VCaP (cell line): ENCODE data around the gene TMEM39A.

Experiments used
- H3K27ac ChIP-seq: fragments of 450-650 bp; 2 replicates; pipeline ENCODE4 v1.5.1; 2017
- TF ChIP-seq, protein P1 (sequence below): fragments of 450-650 bp; conservative IDR thresholded peaks from 2 replicates; pipeline ENCODE4 v1.5.1; 2017; ENCODE audit warnings: mild to moderate bottlenecking, moderate library complexity

TMEM39A gene, protein sequence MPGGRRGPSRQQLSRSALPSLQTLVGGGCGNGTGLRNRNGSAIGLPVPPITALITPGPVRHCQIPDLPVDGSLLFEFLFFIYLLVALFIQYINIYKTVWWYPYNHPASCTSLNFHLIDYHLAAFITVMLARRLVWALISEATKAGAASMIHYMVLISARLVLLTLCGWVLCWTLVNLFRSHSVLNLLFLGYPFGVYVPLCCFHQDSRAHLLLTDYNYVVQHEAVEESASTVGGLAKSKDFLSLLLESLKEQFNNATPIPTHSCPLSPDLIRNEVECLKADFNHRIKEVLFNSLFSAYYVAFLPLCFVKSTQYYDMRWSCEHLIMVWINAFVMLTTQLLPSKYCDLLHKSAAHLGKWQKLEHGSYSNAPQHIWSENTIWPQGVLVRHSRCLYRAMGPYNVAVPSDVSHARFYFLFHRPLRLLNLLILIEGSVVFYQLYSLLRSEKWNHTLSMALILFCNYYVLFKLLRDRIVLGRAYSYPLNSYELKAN

DNA sequence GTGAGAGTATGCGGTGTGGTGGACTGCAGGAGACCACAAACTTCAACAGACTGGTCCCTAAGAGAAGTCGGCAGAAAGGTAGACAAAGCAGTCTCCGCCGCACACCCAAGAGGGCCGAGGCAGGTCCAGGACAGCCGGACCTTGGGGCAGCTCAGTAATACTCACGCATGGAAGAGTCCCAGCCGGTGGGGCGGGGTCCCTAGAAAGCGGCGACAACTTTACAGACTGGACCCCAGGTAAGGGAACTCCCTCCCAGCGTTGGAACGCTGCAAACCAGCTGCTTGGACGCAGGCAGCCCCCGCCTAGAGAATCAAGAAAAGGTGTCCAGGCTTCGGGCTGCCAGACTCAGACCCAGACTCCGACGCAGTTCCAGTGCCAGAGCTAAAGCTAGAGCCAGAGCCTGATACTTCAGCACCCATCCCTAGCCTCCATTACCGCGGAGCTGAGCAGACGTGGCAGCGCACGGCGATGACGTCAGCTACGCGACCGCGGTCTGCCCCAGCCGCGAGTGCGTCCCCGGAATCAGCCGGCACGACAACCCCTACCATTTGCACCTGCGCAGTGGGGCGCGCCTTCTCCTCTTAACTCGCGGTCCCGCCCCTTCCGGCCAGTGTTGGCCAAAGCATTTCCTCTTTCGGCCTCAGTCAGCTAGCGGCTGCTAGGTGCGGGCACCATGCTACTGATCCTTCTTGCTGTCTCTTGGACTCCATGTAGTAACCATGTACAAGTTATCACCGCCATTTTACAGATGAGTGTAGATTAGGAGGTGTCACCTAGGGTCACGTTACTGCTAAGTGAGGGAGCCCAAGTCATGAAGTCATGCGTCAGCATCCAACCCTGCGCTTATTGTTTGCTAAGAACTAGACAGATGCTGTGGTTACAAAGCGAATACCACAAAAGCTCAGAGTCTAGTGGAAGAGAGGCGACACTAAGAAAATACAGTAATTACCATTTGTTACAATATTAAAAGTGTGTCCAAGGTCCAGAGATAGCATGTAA is at the start of gene TMEM39A:
TMEM39A (minus strand) TSS at position 445 of the 999 bp plus-strand sequence. CDS start 1,541 bp downstream, outside the sequence.
- TF ChIP-seq, protein P1, sequence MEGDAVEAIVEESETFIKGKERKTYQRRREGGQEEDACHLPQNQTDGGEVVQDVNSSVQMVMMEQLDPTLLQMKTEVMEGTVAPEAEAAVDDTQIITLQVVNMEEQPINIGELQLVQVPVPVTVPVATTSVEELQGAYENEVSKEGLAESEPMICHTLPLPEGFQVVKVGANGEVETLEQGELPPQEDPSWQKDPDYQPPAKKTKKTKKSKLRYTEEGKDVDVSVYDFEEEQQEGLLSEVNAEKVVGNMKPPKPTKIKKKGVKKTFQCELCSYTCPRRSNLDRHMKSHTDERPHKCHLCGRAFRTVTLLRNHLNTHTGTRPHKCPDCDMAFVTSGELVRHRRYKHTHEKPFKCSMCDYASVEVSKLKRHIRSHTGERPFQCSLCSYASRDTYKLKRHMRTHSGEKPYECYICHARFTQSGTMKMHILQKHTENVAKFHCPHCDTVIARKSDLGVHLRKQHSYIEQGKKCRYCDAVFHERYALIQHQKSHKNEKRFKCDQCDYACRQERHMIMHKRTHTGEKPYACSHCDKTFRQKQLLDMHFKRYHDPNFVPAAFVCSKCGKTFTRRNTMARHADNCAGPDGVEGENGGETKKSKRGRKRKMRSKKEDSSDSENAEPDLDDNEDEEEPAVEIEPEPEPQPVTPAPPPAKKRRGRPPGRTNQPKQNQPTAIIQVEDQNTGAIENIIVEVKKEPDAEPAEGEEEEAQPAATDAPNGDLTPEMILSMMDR, result no peak
- H3K27ac ChIP-seq, result peak within 1 kb of the TSS; percentile 72

DNA sequence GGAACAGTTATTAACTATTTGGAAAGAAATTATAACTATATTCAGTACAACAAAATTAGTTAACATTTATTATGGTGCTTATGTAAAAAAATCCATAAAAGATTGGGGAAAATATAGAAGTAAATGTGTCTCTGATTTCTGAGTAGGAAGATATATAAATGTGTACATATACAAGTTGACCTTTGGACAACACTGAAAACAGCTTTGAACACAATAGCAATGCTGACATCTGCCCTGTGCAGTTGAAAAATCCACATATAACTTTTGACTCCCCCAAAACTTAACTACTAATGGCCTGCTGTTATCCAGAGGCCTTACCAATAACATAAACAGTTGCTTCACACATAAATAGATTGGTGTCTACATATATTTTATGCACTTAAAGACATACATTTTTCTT is 47.3 kb upstream of the TMEM39A start:
- TF ChIP-seq, protein P1, result no peak
- H3K27ac ChIP-seq, result no peak overlapping the region

DNA sequence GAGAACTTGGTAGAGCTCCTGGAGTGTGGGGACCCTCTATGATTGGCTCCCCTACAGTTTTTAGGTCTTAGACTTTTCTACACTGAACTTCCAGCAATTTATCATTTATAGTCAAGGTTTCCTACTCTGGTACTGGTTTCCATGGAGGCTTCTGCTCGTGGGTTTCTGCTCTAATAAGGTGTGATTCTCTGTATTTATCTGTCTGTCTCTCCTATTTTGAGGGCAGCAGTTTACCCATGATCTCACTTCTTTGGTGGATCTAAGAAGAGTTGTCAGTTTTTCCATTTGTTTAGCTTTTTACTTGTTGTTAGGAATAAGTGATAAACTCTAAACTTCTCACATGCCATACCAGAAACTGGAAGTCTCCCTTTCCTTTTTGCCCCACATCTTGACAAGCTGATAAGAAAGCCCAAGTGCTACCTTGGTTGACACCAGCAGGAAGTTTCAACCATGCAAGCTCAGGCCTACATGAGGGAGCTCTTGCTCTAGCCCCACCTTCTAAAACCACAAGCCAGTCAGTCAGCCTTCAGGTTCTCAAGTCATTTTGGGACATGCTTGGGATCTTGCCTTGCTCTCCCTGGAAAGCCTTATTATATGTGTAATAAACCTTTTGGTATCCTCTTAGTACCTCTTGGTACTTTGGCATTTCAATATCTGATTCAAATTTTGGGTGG is 44.9 kb upstream of the TMEM39A start:
- TF ChIP-seq, protein P1, result no peak
- H3K27ac ChIP-seq, result no peak overlapping the region

DNA sequence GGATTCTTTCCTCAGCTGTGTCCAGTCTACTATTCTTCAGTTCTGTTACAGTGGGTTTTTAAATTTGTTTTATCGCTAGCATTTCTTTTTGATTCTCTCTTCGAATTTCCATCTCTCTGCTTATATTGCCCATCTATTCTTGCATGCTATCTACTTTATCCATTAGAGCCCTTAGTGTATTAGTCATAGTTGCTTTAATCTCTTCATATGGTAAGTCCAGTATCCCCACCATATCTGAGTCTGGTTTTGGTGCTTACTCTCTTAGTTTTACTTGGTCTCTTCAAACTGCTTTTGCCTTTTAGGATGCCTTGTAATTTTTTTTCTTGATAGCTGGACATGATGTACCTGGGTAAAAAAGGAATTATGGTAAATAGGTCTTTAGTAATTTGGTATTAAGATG is 44.0 kb upstream of the TMEM39A start:
- TF ChIP-seq, protein P1, result no peak
- no peak overlapping the region for H3K27ac ChIP-seq

DNA sequence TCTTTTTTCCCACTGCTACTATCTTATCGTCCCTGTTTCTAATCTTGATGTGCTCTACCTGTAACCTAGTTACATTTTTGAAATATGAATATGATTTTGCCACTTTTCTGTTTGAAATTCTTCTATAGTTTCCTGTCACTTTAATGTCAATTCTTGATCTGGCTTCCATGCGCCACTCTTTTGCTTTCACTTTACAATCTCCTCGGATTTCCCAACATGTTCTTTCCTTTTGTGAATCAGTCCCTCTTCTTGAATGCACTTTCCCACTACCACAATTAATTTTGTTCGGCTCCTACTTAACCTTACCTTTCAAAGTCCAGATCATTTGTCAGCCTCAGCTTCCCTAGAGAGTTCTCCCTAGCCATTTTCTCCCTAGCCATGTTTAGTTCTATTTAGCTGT is 43.2 kb upstream of the TMEM39A start:
- TF ChIP-seq, protein P1, result no peak
- H3K27ac ChIP-seq, result no peak overlapping the region

DNA sequence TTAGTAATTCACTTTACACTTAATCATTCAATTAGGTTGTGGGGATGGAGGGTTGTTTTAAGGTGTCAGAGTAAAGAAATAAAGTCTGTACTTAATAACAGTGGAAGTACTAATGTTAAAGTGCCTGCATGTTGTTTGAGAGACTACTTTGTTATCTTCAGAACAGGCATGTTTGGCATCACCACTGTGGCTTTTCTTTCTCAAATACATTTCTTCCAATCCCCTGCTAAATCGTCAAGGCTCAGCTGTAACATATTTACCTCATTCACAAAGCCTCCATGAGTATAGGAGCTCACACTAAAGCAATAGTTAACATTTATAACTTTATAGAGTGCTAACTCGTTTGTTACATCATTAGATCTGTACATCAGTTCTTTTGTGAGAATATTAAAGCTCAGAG is 37.5 kb upstream of the TMEM39A start:
- 0 out of 2 replicates have a peak overlapping the region, but pooled peaks have one; percentile 8 for H3K27ac ChIP-seq
- TF ChIP-seq, protein P1, result no peak
